ENCODE data around the gene NOD1.
A peak's percentile ranks its signal among the peaks of the same experiment; 100 is the strongest.
"Not testable (repeated sequence)": the region's sequence is repeated elsewhere in the genome, so short reads cannot be mapped to it uniquely, and the experiment has no call there.

NOD1 gene

GRCh38 chr7:30478349-30479201 lies at the start of gene NOD1:
Gene NOD1 (minus strand): TSS chr7:30478784. CDS start chr7:30456921, 21,863 bp downstream.
- DNase-seq (ENCODE audit: low read depth): peak; percentile 70

- not testable (repeated sequence) for DNase-seq (ENCODE audit: low read depth)
These were observed 48.7 kb upstream of the NOD1 start for GRCh38 chr7:30527297-30527696.

- no peak for DNase-seq (ENCODE audit: low read depth)
These were observed 47.6 kb upstream of the NOD1 start for GRCh38 chr7:30526163-30526562.

GRCh38 chr7:30525429-30525828 lies 46.8 kb upstream of the NOD1 start:
- no peak for DNase-seq (ENCODE audit: low read depth)

GRCh38 chr7:30524545-30524944 lies 46.0 kb upstream of the NOD1 start:
- no peak for DNase-seq (ENCODE audit: low read depth)

GRCh38 chr7:30523466-30523865 lies 44.9 kb upstream of the NOD1 start:
- no peak for DNase-seq (ENCODE audit: low read depth)

GRCh38 chr7:30522159-30522558 lies 43.6 kb upstream of the NOD1 start:
- DNase-seq (ENCODE audit: low read depth): no peak

- peak; percentile 90 for DNase-seq (ENCODE audit: low read depth)
These were observed 42.9 kb upstream of the NOD1 start for GRCh38 chr7:30521532-30521931.

- DNase-seq (ENCODE audit: low read depth): no peak
These were observed 40.5 kb upstream of the NOD1 start for GRCh38 chr7:30519122-30519521.

- no peak for DNase-seq (ENCODE audit: low read depth)
These were observed 37.2 kb upstream of the NOD1 start for GRCh38 chr7:30515761-30516160.

GRCh38 chr7:30514776-30515175 lies 36.2 kb upstream of the NOD1 start:
- DNase-seq (ENCODE audit: low read depth): no peak

GRCh38 chr7:30514177-30514576 lies 35.6 kb upstream of the NOD1 start:
- DNase-seq (ENCODE audit: low read depth): no peak

GRCh38 chr7:30513762-30514161 lies 35.2 kb upstream of the NOD1 start:
- DNase-seq (ENCODE audit: low read depth): no peak

- no peak for DNase-seq (ENCODE audit: low read depth)
These were observed 33.5 kb upstream of the NOD1 start for GRCh38 chr7:30511973-30512662.

- DNase-seq (ENCODE audit: low read depth): no peak
These were observed 32.9 kb upstream of the NOD1 start for GRCh38 chr7:30511494-30511893.

- peak; percentile 60 for DNase-seq (ENCODE audit: low read depth)
These were observed 31.8 kb upstream of the NOD1 start for GRCh38 chr7:30510124-30511075.

GRCh38 chr7:30509171-30509857 lies 30.7 kb upstream of the NOD1 start:
- DNase-seq (ENCODE audit: low read depth): not testable (repeated sequence)

- not testable (repeated sequence) for DNase-seq (ENCODE audit: low read depth)
These were observed 28.8 kb upstream of the NOD1 start for GRCh38 chr7:30507346-30507900.

- DNase-seq (ENCODE audit: low read depth): no peak
These were observed 26.7 kb upstream of the NOD1 start for GRCh38 chr7:30505174-30505697.

- peak; percentile 96 for DNase-seq (ENCODE audit: low read depth)
These were observed 26.0 kb upstream of the NOD1 start, which contains the start of gene GGCT for GRCh38 chr7:30504301-30505173. Gene GGCT (minus strand): TSS chr7:30504829. CDS start chr7:30504709, 120 bp downstream.
